ENCODE results near the gene GRIN2A. TPM values are rescaled to one million over a fixed set of nuclear protein-coding genes. Genes with fewer than 3 reads are reported as not detected.

The GRIN2A gene
- total and polyA plus RNA-seq, 2 of the 8 experiments (the other 6 are each of a cell fraction or from before 2014, with no cell fraction given), result 0.18 to 1.8 TPM

GRCh38 chr16:10093576-10093975, 88.7 kb downstream of the GRIN2A start (continued):
- TF ChIP-seq CBX8 (IDR thresholded peaks at IDR 0.05; ENCODE audit: borderline replicate concordance, low read depth, low read length) (no peak), EZH2 (IDR thresholded peaks at IDR 0.05; ENCODE audit: low read depth, low read length, severe bottlenecking) (no peak), USF2 (IDR thresholded peaks at IDR 0.05; ENCODE audit: low read length) (no peak)
